Cardiac fibroblast (primary cell): ENCODE measurements around the gene ZNF280B.
"Not testable (repeated sequence)": the region's sequence is repeated elsewhere in the genome, so short reads cannot be mapped to it uniquely, and the experiment has no call there.

Experiments used
- DNase-seq, 2 donors: peaks; one replicate each; pipeline versions ENCODE4 v3.0.0 to v3.0.0-alpha.2; 2010; ENCODE audit warnings: low read depth in 2 of 2
- H3K4me3 ChIP-seq, 2 donors: replicated peaks in 1 of 2; 1 replicate in 1 of 2; 2 replicates in 1 of 2; pipeline ENCODE4 v1.5.1; 2011; ENCODE audit warnings: low read depth in 2 of 2, low read length in 2 of 2, mild to moderate bottlenecking in 2 of 2, moderate library complexity in 1 of 2
- CTCF ChIP-seq: IDR thresholded peaks from one replicate; pipeline ENCODE4 v1.5.1; 2011; ENCODE audit warnings: low read depth, mild to moderate bottlenecking, low read length, inconsistent platforms

The ZNF280B gene

GRCh38 chr22:22450343-22450839, 58.2 kb downstream of the ZNF280B start:
- TF ChIP-seq CTCF = no peak
- DNase-seq = no peak
- H3K4me3 ChIP-seq = no peak overlapping the region

GRCh38 chr22:22449819-22450218, 58.7 kb downstream of the ZNF280B start:
- H3K4me3 ChIP-seq = no peak overlapping the region
- no peak for DNase-seq
- TF ChIP-seq CTCF = no peak

- DNase-seq = peak in 1 of 2 donors; percentile 6
- TF ChIP-seq CTCF = no peak
- H3K4me3 ChIP-seq = no peak overlapping the region
Observed at GRCh38 chr22:22446517-22446916, 62.0 kb downstream of the ZNF280B start.

- not testable (repeated sequence) for H3K4me3 ChIP-seq, DNase-seq
Observed at GRCh38 chr22:22444007-22444589, 64.4 kb downstream of the ZNF280B start.

GRCh38 chr22:22442928-22443709, 65.4 kb downstream of the ZNF280B start:
- TF ChIP-seq CTCF = no peak
- DNase-seq = no peak
- H3K4me3 ChIP-seq = no peak overlapping the region

GRCh38 chr22:22441626-22442025, 66.9 kb downstream of the ZNF280B start:
- DNase-seq = not testable (repeated sequence)

GRCh38 chr22:22440188-22440587, 68.4 kb downstream of the ZNF280B start:
- H3K4me3 ChIP-seq = no peak overlapping the region
- no peak for DNase-seq
- no peak for TF ChIP-seq CTCF

More at GRCh38 chr22:22441626-22442025, 66.9 kb downstream of the ZNF280B start:
- H3K4me3 ChIP-seq = not testable (repeated sequence)
